K562 (cell line): ENCODE data around the gene RAB5B. TPM values are rescaled to one million over a fixed set of nuclear protein-coding genes. Genes with fewer than 3 reads are reported as not detected.
A peak's percentile ranks its signal among the peaks of the same experiment; 100 is the strongest.

ENCODE experiments used
- CHD7 ChIP-seq: fragments of 200-600 bp; sonication (generic); IDR thresholded peaks from one replicate; pipeline ENCODE4 v1.6.1; 2012; ENCODE audit warnings: mild to moderate bottlenecking, low read depth, low read length, inconsistent platforms
- ELK3 ChIP-seq: fragments of 450-650 bp; formaldehyde crosslinking; IDR thresholded peaks from 2 replicates; pipeline ENCODE4 v1.4.0; 2020; ENCODE audit warnings: mild to moderate bottlenecking
- GABPB1 ChIP-seq: sonication (generic); formaldehyde crosslinking; IDR thresholded peaks from 2 replicates; pipeline ENCODE4 v1.8.0; 2022; ENCODE audit warnings: mild to moderate bottlenecking, missing genetic modification reagents
- GTF2B ChIP-seq: IDR thresholded peaks from 2 replicates; pipeline ENCODE4 v1.6.1; 2011; ENCODE audit not compliant: insufficient read length; ENCODE audit errors: extremely low read depth
- HDGF ChIP-seq: fragments of 450-650 bp; IDR thresholded peaks from 2 replicates; pipeline ENCODE4 v1.6.1; 2016
- PHB ChIP-seq: fragments of 250-450 bp; sonication (Bioruptor Pico); IDR thresholded peaks from 2 replicates; pipeline ENCODE4 v1.5.0; 2021
- PRPF4 ChIP-seq: fragments of 200-400 bp; formaldehyde crosslinking; IDR thresholded peaks from one replicate; pipeline ENCODE4 v1.6.1; 2017; ENCODE audit warnings: low read length, low read depth, mild to moderate bottlenecking; ENCODE audit not compliant: insufficient read depth, poor library complexity, severe bottlenecking
- RBM15 ChIP-seq: fragments of 200-400 bp; formaldehyde crosslinking; IDR thresholded peaks from 2 replicates; pipeline ENCODE4 v1.6.1; 2018; ENCODE audit warnings: mild to moderate bottlenecking, low read length, moderate library complexity; ENCODE audit not compliant: insufficient read depth
- TCF3 ChIP-seq: sonication (generic); formaldehyde crosslinking; IDR thresholded peaks from 2 replicates; pipeline ENCODE4 v1.4.0; 2020; ENCODE audit warnings: mild to moderate bottlenecking, missing genetic modification reagents
- ZBED1 ChIP-seq: IDR thresholded peaks from 2 replicates; pipeline ENCODE4 v1.6.1; 2014
- ZNF165 ChIP-seq: fragments of 250-450 bp; sonication (Bioruptor Pico); IDR thresholded peaks from 2 replicates; pipeline ENCODE4 v1.4.0; 2020; ENCODE audit warnings: borderline replicate concordance
- ZNF280A ChIP-seq: fragments of 450-650 bp; IDR thresholded peaks from 2 replicates; pipeline ENCODE4 v1.6.1; 2018; ENCODE audit warnings: mild to moderate bottlenecking, low read depth; ENCODE audit not compliant: partially characterized antibody
- polyA plus RNA-seq, 8 experiments: library from polyadenylated mRNA; depleted of rRNA in 4 of 8; stranded (reverse) in 5 of 8; unstranded in 3 of 8; fragments of >200 nt; fragmentation: Nextera tagmentation in 2 of 8; fragmentation: Illumina TruSeq in 1 of 8; extraction: Ambion mirVana in 2 of 8; extraction: Trizol in 1 of 8; gene quantifications; 2 replicates each; pipeline versions ENCODE4 v1.2.1 to v1.2.3, GENCODE V29; 2011 to 2014; ENCODE audit warnings: inconsistent platforms in 1 of 8, missing spikeins in 1 of 8
- total RNA-seq, 7 experiments: library from RNA; depleted of rRNA in 6 of 7; stranded (reverse); fragments of >200 nt in 6 of 7; fragmentation: Illumina TruSeq in 2 of 7; extraction: Trizol in 2 of 7; gene quantifications; 2 replicates each; pipeline versions ENCODE4 v1.2.1 to v1.2.3, GENCODE V29; 2011 to 2021; ENCODE audit warnings: low replicate concordance in 1 of 7

The RAB5B gene
- total and polyA plus RNA-seq, 9 of the 15 experiments (the other 6 are each of a cell fraction or from before 2014, with no cell fraction given): 6.8 to 73.8 (median 25.2) TPM

GRCh38 chr12:56041552-56042429 lies 67.9 kb downstream of the RAB5B start, which contains the start of gene RPS26 (continued):
- TF ChIP-seq CHD7 (no peak), PHB (0 out of 2 replicates have a peak, but pooled peaks have one; percentile 65), ZNF280A (no peak), ZBED1 (0 out of 2 replicates have a peak, but pooled peaks have one; percentile 23), ELK3 (CRISPR knock-in tag) (no peak), TCF3 (no peak), PRPF4 (no peak), ZNF165 (no peak), RBM15 (no peak), GABPB1 (CRISPR knock-in tag) (peak; percentile 94), GTF2B (peak; percentile 83), HDGF (no peak)
